ENCODE results near the gene G6PD.

DNA sequence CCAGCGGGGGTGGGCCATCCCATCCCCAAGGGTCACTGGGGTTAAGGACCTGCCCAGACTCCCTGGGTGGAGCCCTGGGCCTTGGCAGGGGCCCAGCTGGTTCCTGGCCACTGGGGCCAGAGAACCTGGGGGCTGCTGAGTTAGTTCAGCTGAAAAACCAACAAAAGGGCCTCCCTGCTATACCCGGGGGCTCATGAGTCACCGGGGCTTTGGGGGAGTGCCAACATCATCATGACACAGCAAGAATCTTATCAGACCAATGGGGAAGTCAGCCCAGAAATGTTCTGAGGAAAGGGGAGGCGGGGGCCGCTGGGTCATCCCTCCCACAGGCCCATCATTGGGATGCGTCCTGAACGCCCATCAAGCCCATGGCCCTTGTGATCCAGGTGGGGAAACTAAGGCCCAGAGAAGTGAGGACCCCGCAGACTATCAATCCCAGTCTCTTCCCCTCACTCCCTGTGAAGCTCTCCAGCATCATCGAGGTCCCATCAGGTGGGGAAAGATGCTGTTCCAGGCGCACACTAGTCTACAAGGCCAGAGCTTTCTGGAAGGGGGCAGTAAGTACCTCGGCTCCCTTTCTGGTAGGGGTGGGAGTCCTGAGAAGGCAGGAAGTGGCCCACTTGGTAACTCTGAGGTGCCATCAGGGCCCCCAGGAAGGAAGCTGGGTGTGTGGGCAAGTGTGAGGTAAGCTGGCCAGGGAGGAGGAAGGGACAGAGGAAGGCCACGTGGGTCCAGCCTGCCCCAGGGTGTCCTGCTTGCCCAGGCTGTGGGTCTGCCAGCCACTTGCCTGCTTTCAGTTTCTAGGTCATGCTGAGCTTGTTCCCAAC lies 4.5 kb downstream of the G6PD start:
- TF ChIP-seq CTCF (IDR thresholded peaks at IDR 0.05; ENCODE audit: control extremely low read depth in 1 of 3, insufficient read depth in 1 of 3, low read depth in 1 of 3, low read length in 3 of 3) (no peak), SUZ12 (IDR thresholded peaks at IDR 0.05; ENCODE audit: low read length) (no peak), POLR2A (IDR thresholded peaks at IDR 0.05; ENCODE audit: control extremely low read depth in 1 of 2, low read depth in 2 of 2, low read length in 2 of 2) (no peak), EZH2 (IDR thresholded peaks at IDR 0.05; ENCODE audit: low read depth, low read length, severe bottlenecking) (no peak), FOSL1 (IDR thresholded peaks at IDR 0.05; ENCODE audit: insufficient read depth, low read depth, low read length) (no peak), CHD2 (IDR thresholded peaks at IDR 0.05; ENCODE audit: low read length) (no peak), EGR1 (IDR thresholded peaks at IDR 0.05; ENCODE audit: borderline replicate concordance, low read depth, low read length) (no peak), KDM1A (IDR thresholded peaks at IDR 0.05; ENCODE audit: borderline replicate concordance, low read length) (no peak), SP1 (IDR thresholded peaks at IDR 0.05; ENCODE audit: low read depth, low read length) (no peak), TAF7 (optimal IDR thresholded peaks at IDR 0.05; ENCODE audit: borderline replicate concordance, low read depth, low read length) (no peak), BACH1 (IDR thresholded peaks at IDR 0.05; ENCODE audit: low read length) (no peak), TEAD4 (IDR thresholded peaks at IDR 0.05; ENCODE audit: low read depth, low read length) (no peak)
- TF ChIP-seq, protein P1, sequence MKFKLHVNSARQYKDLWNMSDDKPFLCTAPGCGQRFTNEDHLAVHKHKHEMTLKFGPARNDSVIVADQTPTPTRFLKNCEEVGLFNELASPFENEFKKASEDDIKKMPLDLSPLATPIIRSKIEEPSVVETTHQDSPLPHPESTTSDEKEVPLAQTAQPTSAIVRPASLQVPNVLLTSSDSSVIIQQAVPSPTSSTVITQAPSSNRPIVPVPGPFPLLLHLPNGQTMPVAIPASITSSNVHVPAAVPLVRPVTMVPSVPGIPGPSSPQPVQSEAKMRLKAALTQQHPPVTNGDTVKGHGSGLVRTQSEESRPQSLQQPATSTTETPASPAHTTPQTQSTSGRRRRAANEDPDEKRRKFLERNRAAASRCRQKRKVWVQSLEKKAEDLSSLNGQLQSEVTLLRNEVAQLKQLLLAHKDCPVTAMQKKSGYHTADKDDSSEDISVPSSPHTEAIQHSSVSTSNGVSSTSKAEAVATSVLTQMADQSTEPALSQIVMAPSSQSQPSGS (IDR thresholded peaks at IDR 0.05; ENCODE audit: low read length) = no peak

All from H1 (cell line).